Stimulated activated CD8-positive, alpha-beta memory T cell treated with anti-CD3 and anti-CD28 coated beads, Interleukin-2, amount 100 ng/mL, for 48 hours (primary cell): ENCODE results near the gene MED12L.

Source experiments
- DNase-seq, 2 donors: peaks; one replicate each; pipeline ENCODE4 v3.0.0-alpha.2; 2020; ENCODE audit warnings: low read depth in 2 of 2

Gene MED12L

DNA sequence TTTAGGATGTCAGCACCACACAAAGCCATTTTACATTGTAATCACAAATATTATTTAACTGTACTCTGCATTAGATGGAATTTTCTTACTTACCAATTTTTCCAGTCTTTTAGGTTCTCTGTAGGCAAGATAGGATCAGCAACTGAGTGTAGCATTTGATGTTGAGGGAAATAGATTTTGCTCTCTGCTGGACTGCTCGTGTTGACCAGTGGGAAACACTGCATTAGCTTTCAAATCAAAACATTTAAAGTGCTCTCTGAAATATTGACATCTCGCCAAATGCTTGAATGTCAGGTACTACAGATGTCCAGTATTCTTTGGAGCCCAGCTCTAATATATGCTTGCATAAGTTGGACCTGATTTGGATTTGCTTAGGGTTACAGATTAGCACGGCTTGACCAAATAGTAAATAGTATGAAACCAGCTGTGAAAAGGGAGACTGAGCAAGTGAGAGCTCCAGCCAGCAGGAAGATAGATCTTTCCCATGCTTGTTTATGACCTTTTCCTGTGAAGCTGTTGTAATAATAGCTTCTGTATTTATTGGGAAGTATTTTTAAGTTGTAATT is 163.4 kb downstream of the MED12L start:
- no peak for DNase-seq

DNA sequence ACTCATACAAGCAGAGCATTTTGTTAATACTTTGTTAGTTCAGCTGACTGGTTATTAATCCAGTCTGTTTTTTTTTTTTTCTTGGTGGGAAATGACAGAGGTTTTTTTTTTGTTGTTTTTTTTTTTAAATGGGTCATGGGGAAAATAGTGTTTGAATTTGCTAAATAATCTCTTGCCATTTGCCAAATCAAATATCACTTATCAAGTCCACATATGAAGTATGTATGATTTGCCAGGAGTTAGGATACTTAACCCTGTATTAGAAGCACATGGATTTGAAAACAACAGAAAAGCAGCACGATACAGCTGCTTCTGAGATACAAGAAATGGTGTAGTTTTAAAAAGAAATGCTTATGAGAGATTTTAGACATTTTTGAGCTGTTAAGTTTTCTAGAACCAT is 171.3 kb downstream of the MED12L start:
- DNase-seq = no peak

DNA sequence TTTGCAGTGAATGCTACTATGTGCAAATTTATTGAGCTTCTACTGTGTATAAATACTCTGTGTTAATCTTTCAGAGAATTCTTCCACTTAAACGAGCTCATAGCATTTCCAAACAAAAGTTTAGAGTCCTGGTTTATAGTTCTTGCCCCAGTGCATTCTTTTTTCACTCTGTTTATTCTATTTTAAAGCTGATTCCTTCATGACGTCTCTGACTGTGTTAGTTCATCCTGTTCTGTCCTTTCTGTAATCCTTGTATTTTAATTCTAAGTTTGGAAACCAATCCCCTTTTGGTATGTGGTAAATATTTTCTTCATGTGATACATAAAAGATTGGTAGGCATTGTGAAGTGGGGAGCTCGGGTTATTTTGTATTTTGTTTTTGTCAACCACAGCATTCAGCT is 174.2 kb downstream of the MED12L start:
- DNase-seq = no peak

DNA sequence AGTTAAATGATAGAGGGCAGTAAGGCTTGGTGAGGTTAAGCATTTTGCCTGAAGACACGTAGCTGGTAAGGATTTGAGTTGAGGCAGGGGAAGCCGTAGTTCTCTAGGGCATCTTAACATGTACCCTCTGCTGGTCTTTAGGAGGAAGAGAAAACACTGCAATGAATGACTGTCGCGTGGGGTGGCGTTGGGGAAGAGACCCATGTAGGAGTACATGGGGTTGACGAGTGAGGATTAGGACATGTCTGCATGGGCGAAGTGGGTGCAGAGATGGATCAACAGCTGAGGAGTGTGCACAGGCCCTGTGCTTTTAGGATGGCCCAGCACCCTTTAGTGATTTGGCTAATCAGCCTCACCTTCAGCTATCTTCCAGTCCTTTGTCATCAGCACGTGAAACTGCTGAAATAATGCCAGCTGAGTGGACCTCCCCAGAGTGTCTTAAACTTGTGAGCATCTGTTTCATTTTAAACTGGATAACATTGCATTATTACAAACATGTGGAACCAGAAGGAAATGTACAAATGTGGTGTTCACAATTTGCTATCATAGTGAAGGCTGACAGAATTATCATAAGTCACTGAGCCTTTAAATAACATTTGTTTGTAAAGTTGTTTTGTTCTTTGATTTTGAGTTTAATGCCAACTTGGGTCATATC is 177.5 kb downstream of the MED12L start:
- no peak for DNase-seq

DNA sequence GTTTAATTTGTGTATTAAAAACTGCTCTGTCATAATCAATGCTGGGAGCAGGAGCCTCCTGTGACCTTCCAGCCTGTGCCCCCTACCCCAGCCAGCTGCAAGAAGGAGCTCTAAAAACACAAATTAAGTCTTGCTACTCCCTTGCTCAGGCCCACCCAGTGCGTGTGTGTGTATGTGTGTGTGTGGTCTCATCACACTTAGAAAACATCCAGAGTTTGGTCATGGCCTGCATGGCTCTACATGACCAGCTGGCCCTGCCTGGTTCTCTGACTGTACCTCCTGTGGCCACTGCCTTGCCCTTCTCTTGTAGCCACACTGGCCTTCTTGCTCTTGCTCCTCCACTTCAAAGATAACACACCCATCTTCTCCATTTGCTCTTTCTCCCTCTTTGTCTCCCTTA is 179.1 kb downstream of the MED12L start:
- DNase-seq = no peak

DNA sequence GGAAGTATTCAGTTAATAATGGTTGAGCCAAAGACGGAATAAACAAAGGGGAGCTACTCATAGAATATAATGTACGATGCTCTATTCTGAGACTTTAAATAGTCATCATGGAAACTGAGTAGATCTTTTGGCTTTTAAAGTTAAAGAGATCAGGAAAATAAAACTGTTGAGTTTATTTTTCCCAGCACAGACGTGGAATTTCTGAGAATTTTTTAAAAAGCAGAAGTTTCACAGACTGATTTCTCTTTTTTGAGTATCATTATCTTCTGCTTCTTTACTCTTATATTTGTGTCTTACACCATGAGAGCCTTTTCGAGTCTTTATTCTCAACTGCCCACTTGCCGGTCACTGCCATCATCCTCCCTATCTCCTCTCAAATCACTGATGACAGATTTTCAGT is 179.7 kb downstream of the MED12L start:
- DNase-seq = no peak

DNA sequence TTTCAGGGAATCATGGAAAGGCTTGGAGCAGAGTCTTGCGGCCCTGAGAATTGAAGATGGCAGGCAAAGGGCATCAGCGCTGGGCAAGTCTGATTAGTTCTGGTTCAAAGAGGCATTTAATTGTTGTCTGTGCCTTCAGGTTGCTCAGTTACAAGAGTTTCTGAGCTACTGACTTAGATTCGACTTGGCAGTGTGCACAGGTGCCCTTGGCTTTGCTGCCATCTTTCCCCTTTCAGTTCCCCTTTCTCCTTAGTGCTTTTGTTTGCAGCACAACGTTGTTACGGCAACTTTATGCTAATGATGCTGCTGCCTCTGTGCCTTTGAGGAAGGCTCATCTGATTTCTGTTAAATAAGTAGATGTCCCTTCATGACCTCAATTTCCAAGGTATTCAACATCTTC is 180.4 kb downstream of the MED12L start:
- no peak for DNase-seq

DNA sequence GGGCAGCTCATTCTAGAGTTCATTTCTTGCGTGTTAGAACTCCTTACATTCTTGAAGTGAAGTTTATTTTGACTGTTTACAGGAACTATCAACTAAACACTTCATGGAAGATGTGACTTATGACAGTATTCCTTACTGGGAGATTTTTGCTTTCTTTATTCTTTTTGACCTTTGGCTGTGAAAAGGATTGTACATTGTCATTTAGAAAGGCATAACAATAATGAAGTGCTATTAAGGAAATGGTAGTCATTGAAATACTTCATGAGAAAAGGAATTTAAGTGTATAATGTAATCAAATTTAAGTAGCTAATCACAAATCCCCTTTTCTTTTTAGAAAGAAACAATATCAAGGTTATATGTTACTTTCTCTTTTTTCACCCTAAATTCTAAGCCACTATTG is 181.6 kb downstream of the MED12L start:
- DNase-seq = no peak

DNA sequence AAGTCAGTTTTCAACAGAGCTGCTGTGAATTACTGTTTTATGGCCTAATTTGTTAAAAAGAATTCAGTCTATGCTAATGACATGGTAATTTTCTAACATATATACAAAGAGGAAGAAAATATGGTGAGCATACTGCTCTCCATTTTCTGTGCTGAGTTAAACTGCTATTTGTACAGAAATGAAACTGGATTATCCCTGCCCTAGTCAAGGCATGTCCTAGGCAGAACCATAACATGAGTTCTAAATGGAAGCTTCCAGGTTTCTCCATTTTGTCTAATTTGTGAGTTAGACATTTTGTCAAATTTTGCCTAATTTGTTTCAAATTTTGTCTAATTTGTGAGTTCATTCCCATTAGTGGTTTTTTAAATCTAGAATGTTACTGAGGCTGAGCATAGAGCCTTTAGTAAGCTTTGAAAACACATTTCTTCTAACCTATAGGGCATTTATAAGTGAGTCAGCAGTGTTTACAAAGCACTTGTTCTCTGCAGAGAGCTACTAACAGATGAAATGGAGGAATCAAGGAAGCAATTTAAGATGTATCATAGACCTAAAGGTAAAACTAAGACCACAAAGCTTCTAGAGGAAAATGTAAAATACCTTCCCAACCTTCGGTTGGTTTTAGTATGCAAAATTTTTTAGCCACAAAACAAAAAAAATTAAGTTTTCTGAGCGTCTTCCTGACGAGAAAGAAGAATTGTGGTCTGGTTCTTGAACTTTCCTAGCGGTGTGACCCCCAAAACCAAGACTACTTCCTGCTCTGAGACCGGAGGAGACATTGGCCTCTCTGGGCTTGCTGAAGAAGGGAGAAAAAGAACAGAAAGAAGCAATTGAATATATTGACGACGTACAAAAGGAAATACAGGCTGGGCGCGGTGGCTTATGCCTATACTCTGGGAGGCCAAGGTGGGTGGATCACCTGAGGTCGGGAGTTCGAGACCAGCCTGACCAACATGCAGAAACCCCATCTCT is 183.1 kb downstream of the MED12L start:
- peak; percentile 20 to 34 for DNase-seq

DNA sequence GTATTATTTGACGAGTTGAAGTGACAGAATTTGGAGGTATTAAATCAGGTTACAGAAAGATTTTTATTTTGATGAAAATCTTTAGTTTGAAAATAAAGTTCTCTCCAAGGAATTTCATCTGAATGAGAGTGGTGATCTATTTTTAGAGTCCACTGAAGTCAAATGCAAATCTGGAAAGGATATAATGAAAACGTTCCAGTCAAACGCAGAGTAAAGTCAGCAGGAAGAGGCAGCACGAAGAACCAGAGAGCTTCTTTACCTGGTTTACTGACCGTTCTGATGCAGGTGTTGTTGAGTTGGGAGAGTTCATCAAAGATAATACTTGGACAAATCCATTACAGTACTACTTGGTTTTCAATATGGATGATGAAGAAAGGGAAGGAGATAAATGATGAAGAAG is 184.2 kb downstream of the MED12L start:
- no peak for DNase-seq

DNA sequence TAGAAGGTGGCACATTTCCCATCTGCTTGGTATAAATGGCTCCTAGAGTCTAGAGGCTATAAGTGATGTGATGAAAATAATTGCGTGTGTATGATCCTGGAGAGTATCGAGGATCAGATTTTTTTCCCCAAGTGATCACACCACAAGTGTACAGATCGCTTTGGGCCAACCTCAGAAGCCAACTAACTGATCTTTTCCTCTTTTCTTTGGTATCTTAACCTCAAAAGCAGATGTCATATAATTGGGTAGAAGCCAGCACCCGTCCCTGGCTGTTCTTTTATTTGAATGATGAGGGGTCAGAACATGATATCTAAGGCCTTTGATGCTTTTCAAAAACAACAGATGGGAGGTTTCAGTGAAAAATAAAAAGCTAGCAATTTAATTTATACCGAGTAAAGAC is 189.6 kb downstream of the MED12L start:
- DNase-seq = no peak

DNA sequence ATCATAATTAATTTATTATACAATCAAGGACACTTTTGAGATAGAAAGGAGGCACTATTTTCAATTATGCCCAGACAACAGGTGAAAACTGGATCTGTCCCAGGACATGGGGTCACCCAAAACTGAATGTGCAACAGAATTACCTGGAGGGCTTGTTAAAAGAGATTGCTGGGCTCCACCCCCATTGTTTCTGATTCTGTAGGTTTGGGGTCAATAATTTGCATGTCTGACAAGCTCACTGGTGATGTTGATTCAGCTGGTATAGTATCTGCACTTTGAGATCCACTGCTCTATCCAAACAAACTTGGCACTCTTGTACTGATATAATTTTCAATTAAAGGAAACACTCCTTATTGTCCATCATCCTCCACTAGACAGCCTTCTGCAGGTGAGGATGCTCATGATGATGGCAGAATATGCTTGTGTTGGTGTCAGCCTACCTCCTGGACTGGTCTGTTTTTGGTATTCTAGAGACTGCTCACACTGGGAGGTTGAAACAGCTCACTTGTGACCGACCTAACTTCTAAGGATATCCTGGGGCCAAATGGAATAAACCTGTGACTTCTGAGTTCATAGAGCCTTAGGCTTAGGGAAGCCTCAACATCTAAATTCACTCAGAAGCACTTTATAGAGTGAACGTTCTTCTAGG is 190.7 kb downstream of the MED12L start:
- DNase-seq = no peak

DNA sequence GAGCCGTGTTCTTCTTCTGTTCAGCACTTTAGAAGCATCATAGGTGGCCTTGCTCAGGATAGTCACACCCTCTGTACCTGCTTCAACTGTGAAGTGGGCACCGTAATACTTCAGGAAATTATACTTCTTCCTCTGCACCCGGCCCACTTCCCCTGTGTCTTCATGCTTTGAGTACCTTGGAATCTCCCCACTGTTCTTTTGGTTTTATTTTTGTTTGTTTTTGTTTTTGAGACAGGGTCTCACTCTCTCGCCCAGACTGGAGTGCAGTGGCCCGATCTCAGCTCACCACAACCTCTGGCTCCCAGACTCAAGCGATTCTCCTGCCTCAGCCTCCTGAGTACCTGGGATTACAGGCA is 191.2 kb downstream of the MED12L start:
- no peak for DNase-seq

DNA sequence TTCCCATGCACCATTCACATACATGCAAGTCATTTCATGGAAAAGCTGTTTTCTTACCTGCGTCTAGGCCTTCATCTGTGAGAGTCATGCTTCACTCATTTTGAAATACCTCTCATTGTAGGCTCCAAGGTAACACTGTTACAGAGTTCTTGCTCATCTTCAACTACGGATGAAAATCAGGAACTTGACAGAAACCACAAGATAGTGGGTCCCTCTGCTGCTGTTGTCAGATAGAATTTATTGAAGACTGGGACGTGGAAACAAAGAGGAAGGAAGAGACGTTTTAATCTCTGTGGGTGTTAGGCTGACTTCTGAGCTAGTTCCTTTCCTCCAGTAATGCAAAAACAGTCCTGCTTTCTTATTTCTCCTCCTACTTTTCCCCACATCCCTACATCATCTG is 192.8 kb downstream of the MED12L start, which contains the start of gene P2RY14:
Gene P2RY14, minus strand, starts transcription at position 313 of the 400 bp plus-strand sequence. CDS start 64,226 bp downstream, outside the sequence.
- DNase-seq = no peak

DNA sequence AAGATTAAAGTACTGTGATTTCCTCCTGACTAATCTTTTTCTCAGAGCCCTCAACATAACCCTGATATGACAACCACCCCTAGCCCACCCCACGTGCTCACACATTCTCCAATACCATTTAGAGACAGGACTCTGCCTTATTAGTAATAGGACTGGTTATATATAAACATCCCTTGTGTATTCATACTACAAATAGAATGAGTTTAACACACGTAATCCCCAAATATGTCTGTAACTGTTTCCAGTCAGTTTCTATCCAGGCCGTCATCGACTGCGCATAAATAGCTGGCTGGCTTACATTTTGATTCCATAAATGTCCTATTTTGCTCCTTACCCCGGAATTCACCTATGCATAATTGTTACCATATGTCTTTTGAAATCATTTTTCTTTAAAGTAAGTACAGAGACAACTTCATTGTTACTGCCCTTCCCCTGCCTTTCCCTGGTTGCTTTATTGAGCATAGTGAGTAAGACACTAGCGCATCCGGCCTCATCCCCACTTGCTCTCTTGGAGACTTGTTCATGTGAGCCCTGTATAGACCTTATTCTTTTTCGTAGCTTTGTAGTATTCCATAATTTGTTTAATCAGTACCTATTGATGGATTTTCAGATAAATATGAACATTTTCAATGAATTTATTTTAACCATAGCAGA is 196.3 kb downstream of the MED12L start:
- no peak for DNase-seq

DNA sequence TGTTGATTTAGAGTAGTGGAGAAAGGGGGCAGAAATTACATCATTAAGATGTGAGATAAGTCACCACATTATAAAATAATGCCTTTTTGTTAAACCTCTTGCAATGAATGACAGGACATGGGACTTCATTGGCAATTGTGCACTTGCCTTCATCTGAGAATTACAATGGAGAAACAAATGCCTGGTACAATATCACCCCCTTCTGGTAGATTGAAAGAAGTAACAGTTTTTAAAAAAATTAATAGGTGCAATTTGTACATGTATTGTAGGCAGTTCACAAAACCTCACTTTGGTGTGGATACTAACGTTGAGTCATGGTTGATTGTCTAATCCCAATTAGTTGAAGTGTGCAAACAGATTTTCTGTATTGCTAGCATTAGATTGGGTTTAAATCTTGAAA is 197.5 kb downstream of the MED12L start:
- no peak for DNase-seq

DNA sequence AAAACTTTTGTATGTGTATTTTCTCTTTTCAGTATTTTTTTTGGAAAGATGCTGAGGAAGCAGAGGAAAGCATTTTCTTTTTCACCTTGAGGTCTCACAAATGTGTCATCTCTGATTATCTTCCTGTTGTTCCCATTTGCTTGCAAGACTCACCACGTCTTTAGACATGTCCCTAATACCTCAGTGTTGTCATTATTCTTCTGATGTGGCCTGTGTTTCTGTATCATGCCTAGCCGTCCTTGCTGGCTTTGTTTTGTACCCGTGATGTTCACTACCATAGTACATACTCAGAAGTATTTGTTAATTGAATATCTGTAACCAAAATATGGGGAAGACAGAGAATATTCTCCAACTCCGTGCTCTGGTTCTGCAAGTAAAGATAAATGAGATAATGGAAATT is 197.9 kb downstream of the MED12L start:
- no peak for DNase-seq

DNA sequence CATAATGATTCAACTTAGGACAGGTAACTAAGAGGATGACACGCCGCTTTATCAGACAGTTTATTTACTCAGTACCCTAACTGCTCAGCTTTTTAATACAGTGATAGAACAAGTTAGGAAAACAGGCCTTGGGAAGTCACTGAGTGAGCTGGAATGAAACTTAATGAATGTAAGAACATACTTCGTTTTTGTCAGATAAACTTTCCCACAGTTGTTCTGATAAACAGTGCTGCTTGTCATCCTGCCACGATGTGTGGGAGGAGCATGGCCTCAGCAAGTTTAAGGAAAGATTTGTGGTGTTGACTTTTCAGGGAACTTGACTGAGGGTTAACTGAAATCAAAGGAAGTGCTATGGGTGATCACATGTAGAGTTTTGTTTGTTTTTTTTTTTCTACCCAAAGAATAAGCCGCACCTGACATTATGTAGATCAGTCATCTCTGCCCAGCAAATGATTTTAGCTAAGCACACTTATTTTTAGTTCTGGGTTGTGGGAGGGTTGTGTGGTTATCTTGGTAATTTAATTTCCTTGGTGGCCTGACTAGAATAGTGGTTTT is 198.5 kb downstream of the MED12L start:
- no peak for DNase-seq

DNA sequence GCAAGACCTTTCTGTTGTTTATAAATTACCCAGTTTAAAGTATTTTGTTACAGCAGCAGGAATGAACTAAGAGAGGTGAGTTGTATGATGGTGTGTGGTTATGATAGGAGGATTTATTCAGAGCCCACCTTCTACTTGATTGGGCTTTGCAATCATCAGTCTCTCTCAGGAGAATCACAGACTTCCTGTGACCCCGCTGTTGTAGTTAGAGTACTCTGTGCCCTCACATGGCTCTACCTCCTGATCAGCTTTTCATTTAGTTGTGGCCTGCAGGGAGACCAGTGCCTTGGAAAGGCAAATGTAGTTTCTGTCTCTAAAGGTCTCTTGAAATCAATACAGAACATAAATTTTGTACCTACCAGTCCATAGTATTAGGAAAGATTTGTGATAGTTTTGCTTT is 200.5 kb downstream of the MED12L start:
- no peak for DNase-seq

DNA sequence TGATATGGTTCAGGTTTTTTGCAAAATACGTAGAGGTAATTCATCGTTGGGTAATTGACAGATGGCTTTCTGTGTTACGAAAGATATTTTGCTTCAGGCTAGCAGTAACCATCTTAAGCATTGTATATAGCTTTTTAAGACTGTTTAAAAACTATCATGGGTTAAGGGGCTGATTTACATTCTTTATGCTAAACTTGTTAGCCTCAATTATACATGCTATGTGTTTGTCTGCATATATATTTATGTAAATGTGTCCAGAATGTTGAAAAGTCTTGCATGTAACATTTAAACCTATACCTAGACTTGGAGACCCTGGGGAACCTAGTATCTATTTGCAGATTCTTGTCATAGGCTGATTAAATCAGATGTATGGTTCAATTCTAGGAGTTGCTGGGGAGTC is 204.0 kb downstream of the MED12L start:
- DNase-seq = no peak

DNA sequence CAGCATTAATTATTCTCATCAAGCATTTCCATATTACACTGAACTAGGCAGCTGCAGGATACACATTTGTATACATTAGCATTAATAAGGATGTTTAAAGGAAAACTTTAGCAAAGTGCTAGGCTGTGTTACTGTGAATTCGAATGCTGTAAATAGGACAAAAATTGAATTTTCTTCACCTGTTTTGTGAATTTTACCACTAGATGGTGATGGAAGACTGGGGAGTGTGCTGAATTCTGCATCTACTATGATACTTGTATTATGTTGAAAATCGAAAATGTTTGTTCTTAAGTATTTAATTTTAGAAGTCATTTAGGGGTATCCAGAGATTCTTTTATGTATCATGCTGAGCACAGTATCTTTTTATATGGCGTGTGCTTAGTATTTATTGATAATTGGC is 205.2 kb downstream of the MED12L start:
- DNase-seq = no peak

DNA sequence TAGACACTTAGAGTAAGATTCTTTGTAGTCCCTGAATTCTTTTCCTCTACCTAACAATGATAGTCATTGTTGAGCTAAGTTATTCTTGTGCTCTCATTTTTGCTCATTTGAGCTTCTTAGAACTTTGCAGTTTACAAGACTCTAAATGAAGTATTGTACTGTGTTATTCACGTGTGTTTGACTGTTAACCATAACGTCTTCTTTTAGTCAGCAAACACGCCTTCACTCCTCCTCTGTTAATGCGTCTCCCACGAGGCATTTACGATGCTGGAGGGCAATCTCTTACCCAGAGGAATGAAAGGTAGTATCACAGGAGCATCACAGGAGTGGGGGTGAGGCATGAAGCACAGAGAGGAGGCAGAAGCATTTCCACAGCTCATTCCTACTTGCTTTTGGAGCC is 207.7 kb downstream of the MED12L start:
- no peak for DNase-seq
